Skin of body (tissue), 2 donors: Measurements from ENCODE around the gene RPEL1. TPM values are rescaled to one million over a fixed set of nuclear protein-coding genes. Genes with fewer than 3 reads are reported as not detected.
"Not testable (repeated sequence)": the region's sequence is repeated elsewhere in the genome, so short reads cannot be mapped to it uniquely, and the experiment has no call there.

Experiments
- DNase-seq: peaks from one replicate; lab custom pipeline; 2025; lab: John Stamatoyannopoulos, UW
- total RNA-seq: library from RNA; depleted of rRNA; stranded (reverse); fragments of >200 nt; gene quantifications from one replicate; pipeline ENCODE4 v1.2.3, GENCODE V29; 2014

RPEL1 gene
- total RNA-seq, 1 donor from 2014 or later = not detected

- no peak for DNase-seq
Observed at GRCh38 chr10:103232772-103233488, 12.8 kb upstream of the RPEL1 start.

GRCh38 chr10:103235775-103236174, 9.9 kb upstream of the RPEL1 start:
- DNase-seq = no peak

DNA sequence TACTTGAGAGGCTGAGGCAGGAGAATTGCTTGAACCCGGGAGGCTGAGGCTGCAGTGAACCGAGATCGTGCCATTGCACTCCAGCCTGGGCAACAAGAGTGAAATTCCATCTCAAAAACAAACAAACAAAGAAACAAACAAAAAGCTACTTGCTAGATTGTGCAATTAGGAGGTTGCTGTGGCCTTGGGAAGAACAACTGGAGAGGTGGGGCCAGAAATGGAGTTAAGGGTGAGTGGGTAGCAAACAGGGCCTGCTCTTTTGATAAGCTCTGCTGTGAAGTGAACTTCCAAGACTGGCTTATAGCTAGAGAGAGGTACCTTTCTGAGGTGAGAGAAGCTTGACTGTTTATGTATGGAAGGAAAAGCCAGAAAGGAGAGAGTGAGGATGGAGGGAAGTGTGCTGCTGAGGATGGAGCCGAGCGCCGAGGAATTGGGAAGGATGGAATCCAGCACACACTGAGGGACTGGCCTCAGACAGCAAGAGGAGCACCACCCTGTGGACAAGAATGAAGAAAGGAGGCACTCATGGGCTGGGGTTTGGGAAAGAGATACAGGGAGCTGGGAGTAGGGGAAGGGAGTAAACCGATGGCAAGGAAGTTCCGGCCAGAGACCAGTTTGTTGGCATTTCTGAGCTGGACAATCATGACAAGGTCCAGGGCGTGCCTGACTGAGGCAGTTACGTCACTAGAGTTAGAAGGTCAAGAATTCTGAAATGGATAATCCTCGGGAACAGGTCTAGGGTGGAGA, 7.0 kb upstream of the RPEL1 start:
- DNase-seq = no peak

DNA sequence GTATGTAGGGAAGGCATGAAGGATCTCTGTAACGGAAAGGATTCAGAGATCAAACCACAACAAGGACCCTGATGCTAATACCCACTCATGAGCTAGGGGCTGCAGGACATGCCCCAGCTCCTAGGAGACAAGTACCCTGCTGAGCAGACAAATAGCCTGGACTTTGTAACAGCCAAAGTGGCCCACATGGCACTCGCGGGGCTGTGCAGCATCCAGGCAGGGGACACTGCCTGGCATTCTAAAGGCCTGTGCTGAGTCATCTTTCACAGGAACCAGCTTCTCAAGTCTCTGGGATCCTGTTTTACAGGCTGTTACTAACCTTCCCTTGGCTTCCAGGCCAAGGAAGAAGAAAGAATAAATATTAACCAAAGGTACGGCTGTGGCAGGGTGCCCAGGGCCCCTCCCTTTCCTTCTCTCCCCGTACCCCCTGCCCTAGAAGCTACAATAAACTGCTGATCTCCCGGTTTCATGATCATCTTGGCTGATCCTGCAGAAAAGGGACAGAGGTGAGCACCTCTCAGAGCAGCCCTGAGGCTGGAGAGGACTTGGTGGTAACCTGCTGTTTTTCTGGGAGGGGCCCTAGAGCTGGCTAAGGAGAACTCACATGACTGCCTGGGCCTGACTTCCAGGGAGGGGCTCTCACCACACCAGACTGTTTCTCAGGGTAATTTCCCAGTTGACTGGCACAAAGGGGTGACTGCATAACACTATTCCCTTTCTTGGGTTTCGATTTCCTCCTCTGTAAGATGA, 4.2 kb upstream of the RPEL1 start:
- DNase-seq = no peak

GRCh38 chr10:103244666-103245271, 918 bp upstream of the RPEL1 start:
- peak; percentile 44 for DNase-seq

DNA sequence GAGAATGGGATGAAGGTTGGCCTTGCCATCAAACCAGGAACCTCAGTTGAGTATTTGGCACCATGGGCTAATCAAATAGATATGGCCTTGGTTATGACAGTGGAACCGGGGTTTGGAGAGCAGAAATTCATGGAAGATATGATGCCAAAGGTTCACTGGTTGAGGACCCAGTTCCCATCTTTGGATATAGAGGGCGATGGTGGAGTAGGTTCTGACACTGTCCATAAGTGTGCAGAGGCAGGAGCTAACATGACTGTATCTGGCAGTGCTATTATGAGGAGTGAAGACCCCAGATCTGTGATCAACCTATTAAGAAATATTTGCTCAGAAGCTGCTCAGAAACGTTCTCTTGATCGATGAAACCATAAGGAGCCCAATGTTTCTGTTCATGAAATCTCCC, 637 bp downstream of the RPEL1 start:
- no peak for DNase-seq

- DNase-seq = no peak
Observed at GRCh38 chr10:103254113-103254512, 8.4 kb downstream of the RPEL1 start.

DNA sequence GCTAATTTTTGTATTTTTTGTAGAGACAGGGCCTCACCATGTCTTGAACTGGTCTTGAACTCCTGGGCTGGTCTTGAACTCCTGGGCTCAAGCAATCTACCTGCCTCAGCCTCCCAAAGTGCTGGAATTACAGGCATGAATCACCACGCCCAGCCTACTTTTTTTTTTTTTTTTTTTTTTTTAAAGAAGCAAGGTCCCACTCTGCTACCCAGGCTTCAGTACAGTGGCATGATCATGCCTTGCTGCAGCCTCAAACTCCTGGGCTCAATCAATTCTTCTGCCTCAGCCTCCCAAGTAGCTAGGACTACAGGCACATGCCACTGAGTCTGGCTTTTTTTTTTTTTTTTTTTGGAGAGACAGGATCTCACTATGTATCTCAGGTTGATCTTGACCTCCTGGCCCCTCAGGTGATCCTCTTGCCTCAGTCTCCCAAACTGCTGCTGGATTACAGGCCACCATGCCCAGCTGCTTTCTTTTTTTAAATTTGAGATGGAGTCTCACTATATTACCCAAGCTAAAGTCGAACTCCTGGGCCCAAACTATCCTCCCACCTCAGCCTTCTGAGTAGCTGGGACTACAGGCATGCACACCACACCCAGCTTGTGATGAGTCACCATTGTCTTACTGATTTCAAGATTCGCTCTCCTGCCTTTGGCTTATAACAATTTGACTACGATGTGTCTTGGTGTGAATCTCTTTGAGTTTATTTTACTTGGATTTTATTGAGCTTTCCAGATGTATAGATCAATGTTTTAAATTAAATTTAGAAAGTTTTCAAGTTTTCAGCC, 9.0 kb downstream of the RPEL1 start:
- DNase-seq = no peak

- DNase-seq = no peak
Observed at GRCh38 chr10:103256613-103257012, 10.9 kb downstream of the RPEL1 start.

- DNase-seq = no peak
Observed at GRCh38 chr10:103257812-103258211, 12.1 kb downstream of the RPEL1 start.

DNA sequence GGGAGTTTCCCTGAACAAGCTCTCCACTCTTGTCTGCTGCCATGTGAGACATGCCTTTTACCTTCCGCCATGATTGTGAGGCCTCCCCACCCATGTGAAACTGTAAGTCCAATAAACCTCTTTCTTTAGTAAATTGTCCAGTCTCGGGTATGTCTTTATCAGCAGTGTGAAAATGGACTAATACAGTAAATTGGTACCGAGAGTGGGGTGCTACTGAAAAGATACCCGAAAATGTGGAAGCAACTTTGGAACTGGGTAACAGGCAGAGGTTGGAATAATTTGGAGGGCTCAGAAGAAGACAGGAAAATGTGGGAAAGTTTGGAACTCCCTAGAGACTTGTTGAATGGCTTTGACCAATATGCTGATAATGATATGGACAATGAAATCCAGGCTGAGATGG, 13.2 kb downstream of the RPEL1 start:
- DNase-seq = not testable (repeated sequence)

GRCh38 chr10:103259989-103260388, 14.3 kb downstream of the RPEL1 start:
- DNase-seq = no peak

DNA sequence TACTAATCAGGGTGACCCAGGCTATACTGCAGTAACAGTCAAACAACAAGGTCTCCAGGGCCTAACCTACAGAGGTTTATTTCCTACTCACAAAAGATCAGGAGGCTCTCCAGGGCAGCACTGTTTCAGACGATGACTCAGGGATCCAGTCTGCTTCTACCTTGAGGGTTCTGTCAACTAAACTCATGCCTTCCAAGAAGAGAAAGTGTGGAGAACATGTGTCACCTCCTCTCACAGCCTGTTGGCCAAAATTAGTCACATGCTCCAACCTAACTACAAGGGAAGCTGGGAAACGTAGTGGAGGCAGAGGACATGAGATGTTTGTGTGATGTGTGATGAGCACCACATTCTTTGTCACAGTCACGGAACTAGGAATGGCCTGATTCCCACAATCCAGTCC, 16.5 kb downstream of the RPEL1 start:
- no peak for DNase-seq

DNA sequence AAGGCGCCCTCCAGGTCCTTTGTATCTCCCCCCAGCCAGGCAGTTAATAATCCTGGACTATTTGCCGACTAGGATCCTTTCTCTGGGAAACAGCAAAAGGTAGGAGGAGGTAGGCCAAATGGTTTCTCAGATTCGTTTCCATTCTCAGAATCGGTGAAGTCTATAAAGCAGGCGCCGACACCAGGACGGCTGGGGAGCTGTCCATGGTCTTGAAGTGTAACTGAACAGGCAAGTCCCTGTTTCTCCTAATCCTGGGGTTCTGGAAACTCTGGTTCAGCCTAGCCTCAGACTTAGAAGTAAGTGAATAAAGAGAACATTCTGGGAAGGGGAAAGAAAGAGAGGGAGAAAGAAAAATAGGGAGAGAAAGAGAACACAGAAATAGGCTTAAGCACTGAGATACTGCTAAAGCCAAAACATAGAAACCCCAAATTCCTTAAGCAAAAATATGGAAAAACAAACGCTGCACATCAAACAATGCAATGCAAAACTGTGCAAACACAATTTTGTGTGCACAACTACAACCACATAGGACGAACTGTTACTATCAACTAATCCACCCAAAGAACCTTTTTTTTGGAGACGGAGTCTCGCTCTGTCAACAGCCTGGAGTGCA, 20.1 kb downstream of the RPEL1 start:
- no peak for DNase-seq

DNA sequence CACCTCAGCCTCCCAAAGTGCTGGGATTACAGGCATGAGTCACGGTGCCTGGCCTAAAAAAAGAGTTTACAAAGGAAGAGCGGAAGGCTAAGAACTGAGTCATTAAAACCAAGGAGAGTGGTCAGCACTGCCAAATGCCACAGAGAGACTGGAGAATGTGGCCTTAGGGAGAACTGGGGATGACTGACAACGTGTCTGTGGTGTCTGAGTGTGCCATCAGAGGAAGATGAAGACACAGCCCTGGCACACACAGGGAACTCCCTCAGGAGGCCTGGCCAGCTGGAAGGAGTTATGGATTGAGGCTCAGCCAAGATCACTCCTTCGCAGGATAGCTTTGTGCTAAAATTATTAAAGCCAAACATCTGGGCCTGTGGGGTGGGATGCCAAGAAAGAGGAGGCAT, 27.4 kb downstream of the RPEL1 start:
- peak; percentile 6 for DNase-seq

DNA sequence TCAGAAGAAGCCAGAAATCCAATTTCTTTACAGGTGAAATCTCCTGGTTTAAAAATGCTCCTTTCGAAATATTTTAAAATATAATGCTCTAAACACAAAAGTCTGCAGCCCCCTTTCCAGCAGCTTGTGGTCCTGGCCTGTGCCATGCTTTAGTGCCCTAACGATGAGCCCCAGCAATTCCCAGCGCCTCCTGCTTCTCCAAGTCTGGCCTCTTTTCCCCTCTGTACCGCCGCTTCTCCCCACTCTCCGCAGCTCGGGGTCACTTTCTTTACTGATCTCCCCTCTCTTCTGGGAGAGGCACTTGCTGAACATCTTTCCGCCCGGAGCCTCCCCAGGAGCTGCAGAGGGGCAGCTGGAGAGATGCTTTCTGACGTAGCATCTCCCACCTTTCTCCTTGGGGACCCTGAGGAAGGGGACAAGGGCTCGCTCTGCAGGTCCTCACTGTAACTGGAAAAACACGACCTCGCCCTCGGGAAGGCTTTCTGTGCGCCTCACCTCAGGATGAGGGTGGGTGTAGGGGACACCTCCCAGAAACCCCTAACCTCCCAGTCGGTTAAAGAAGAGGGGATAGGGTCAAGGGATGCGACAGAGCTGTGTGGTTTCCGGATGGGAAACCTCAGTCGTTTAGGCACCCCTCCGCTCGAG, 30.7 kb downstream of the RPEL1 start:
- no peak for DNase-seq

- DNase-seq = no peak
Observed at GRCh38 chr10:103276896-103277712, 31.4 kb downstream of the RPEL1 start, which contains the start of gene INA. Gene INA, plus strand, starts transcription at chr10:103277138. Its CDS starts 74 bp downstream, at chr10:103277212.

DNA sequence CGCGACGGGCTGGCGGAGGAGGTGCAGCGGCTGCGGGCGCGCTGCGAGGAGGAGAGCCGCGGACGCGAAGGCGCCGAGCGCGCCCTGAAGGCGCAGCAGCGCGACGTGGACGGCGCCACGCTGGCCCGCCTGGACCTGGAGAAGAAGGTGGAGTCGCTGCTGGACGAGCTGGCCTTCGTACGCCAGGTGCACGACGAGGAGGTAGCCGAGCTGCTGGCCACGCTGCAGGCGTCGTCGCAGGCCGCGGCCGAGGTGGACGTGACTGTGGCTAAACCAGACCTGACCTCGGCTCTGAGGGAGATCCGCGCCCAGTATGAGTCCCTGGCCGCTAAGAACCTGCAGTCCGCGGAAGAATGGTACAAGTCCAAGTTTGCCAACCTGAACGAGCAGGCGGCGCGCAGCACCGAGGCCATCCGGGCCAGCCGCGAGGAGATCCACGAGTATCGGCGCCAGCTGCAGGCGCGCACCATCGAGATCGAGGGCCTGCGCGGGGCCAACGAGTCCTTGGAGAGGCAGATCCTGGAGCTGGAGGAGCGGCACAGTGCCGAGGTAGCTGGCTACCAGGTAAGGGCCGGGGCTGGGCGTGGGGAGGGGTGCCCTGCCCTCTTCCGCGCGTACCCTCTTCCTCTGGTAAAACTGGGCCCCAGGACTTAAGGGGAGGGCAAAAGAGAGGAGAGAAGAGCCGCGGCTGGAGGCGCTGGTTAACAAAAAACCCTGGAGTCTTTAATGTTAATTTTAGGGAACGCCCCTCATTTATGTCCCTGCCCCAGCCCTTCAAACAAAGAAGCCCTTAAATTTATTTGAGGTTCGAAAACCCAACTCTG, 32.2 kb downstream of the RPEL1 start:
- DNase-seq = no peak
